PC-3 (cell line): Measurements from ENCODE around the gene TBK1.

ENCODE experiments used
- EZH2 ChIP-seq: fragments of 300-600 bp; sonication (generic); IDR thresholded peaks from one replicate; pipeline ENCODE4 v1.6.1; 2017; ENCODE audit warnings: antibody characterized with exemption, mild to moderate bottlenecking, low read length; ENCODE audit not compliant: unreplicated experiment
- EZH2phosphoT487 ChIP-seq: fragments of 300-600 bp; sonication (generic); IDR thresholded peaks from 2 replicates; pipeline ENCODE4 v1.6.1; 2018; ENCODE audit warnings: mild to moderate bottlenecking, antibody characterized with exemption, low read length, borderline replicate concordance
- TF ChIP-seq, protein P1 (sequence below): fragments of 300-600 bp; sonication (generic); conservative IDR thresholded peaks from 2 replicates; pipeline ENCODE4 v1.5.1; 2017; ENCODE audit warnings: antibody characterized with exemption, low read depth, mild to moderate bottlenecking, low read length

DNA sequence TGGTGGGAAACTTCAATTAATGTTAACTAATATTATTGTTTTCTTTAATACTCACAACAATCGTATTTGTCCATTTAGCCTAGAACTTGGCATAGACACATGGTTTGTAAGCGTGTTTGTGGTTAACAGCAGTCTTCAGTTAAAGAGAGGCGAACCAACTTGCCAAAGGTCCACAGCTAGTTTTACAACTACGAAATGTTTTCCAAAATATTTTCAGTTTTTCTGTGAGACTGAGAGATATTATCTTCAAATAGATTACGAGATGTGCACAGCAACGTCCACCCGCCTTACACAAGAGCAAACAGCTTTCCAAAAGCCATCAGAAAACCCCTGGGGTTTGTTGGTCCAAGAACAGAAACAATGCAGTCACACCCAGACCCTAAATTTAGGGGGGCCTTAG is 99.8 kb downstream of the TBK1 start:
- TF ChIP-seq, protein P1, sequence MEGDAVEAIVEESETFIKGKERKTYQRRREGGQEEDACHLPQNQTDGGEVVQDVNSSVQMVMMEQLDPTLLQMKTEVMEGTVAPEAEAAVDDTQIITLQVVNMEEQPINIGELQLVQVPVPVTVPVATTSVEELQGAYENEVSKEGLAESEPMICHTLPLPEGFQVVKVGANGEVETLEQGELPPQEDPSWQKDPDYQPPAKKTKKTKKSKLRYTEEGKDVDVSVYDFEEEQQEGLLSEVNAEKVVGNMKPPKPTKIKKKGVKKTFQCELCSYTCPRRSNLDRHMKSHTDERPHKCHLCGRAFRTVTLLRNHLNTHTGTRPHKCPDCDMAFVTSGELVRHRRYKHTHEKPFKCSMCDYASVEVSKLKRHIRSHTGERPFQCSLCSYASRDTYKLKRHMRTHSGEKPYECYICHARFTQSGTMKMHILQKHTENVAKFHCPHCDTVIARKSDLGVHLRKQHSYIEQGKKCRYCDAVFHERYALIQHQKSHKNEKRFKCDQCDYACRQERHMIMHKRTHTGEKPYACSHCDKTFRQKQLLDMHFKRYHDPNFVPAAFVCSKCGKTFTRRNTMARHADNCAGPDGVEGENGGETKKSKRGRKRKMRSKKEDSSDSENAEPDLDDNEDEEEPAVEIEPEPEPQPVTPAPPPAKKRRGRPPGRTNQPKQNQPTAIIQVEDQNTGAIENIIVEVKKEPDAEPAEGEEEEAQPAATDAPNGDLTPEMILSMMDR: no peak
- TF ChIP-seq EZH2phosphoT487 (no peak), EZH2 (no peak)
